BLaER1 treated with 17β-estradiol and CSF1 and Interleukin-3, amounts not matched to agents 10 nM and 100 nM (cell line): ENCODE results near the gene IGFL3.

Experiments
- H3K27ac ChIP-seq, 11 experiments: shearing (Covaris generic); formaldehyde crosslinking; 2 replicates each; pipeline ENCODE4 v1.8.1; 2022
- H3K27me3 ChIP-seq, 11 experiments: shearing (Covaris generic); formaldehyde crosslinking; 2 replicates each; pipeline ENCODE4 v1.8.1; 2022
- H3K36me3 ChIP-seq, 11 experiments: shearing (Covaris generic); formaldehyde crosslinking; 2 replicates each; pipeline ENCODE4 v1.8.1; 2022
- H3K4me1 ChIP-seq, 10 experiments: shearing (Covaris generic); formaldehyde crosslinking; 2 replicates each; pipeline ENCODE4 v1.8.1; 2022
- H3K4me2 ChIP-seq, 11 experiments: shearing (Covaris generic); formaldehyde crosslinking; 2 replicates each; pipeline ENCODE4 v1.8.1; 2022
- H3K4me3 ChIP-seq, 10 experiments: shearing (Covaris generic); formaldehyde crosslinking; 2 replicates each; pipeline ENCODE4 v1.8.1; 2022
- H3K9ac ChIP-seq, 11 experiments: shearing (Covaris generic); formaldehyde crosslinking; 2 replicates each; pipeline ENCODE4 v1.8.1; 2022
- H3K9me3 ChIP-seq, 11 experiments: shearing (Covaris generic); formaldehyde crosslinking; replicated peaks in 1 of 11; 2 replicates each; pipeline ENCODE4 v1.8.1; 2022
- H4K20me1 ChIP-seq, 11 experiments: shearing (Covaris generic); formaldehyde crosslinking; 2 replicates each; pipeline ENCODE4 v1.8.1; 2022
- Cebpa-rat ChIP-seq, 11 experiments: shearing (Covaris generic); IDR thresholded peaks; 2 replicates each; pipeline ENCODE4 v1.8.1; 2022

Gene IGFL3

DNA sequence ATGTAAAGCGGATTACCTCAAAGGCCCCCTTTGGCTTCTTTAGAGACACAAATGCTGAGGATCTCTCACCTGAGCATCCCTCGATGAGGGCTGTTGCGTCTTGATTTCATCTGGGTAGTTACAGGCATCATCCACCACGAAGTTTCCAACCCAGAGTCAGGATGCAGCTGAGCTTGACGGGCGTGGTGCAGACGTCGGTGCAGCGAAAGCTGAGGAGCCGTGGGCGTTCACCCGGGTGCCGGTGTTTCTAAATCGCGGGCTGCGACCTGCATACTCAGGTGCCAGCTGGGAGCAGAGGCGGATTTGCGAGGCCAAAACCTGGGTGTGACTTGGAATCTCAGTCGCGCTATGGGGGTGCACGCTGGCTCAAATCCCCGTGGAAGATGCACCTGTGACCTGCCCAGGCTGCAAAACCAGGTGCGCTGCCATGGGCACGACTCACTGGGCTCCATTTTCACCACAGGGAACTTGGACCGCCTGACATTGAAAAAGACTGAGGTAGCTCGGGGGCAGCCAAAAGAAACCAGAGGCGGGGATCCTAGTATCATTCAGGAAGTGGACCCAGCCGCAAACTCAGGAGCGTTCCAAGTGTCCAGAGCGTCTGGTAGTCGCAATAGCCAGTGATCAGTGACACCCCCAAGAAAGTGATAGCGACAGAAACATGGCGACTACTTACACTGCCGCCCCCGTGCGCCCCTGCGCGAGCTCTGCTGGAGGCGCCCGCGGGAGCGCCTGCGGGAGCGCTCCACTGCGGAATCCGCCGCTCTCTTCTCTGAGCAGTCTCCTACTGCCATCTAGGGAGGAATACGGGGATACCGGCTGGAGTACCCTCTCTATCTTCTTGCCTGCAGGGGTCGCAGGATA lies 47.3 kb downstream of the IGFL3 start:
- peak overlapping the region; percentile 38 to 58 (median 46); a peak in 18 of 20 replicates for H3K4me3 ChIP-seq
- no peak overlapping the region for H3K27ac ChIP-seq
- no peaks in the 10 kb centered on the region for H3K36me3 ChIP-seq
- peaks cover 0 to 5% (median 0%) of the 10 kb centered on the region in 11 experiments; a peak in 5 of 22 replicates for H3K9me3 ChIP-seq
- H3K4me1 ChIP-seq, result peaks cover 7 to 31% (median 13%) of the 10 kb centered on the region in 10 experiments; a peak in 16 of 20 replicates
- peak overlapping the region; percentile 64 to 85 (median 75) for H3K4me2 ChIP-seq
- H4K20me1 ChIP-seq, result peaks cover 0 to 26% (median 0%) of the 10 kb centered on the region in 11 experiments; a peak in 2 of 22 replicates
- H3K27me3 ChIP-seq, result peaks cover 24 to 80% (median 31%) of the 10 kb centered on the region in 11 experiments
- H3K9ac ChIP-seq, result no peak overlapping the region
- no peak for TF ChIP-seq Cebpa-rat (IDR thresholded peaks at IDR 0.05)

DNA sequence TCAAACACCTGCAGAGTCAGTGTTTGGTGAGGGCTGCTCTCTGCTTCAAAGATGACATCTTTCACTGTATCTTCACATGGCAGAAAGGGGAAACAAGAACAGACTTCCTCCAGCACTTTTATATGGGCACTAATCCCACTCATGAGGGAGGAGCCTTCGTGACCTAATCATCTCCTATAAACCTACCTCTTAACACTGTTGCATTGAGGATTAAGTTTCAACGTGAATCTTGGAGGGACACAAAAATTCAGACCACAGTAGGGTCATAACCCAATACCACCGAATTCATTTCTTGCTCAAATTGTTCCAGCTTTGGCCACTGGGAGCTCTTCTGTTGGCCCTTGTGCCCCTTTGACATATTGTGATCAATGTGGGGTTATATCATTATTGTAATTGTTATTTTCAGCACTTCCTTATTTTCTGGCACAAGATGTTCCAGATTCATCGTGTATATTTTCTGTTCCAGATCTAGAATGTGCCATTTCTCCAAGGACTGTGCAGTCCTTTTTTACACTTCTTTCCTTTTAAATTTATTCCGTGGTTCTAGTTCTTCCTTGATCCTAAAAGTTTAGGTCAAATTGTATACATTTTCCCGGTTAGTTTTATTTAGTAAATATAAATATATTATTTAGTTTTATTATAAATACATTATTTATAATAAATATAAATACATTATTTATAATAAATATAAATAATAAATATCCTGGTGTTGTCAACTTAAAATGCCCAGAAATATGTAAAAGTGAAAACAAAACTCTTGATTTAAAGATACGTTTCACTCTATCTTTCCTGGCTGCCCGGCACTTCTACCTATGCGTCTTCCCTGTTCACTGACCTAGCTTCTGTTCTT lies 48.2 kb downstream of the IGFL3 start:
- Histone ChIP-seq H3K4me3 (no peak overlapping the region), H3K27ac (no peak overlapping the region), H3K27me3 (peaks cover 24 to 81% (median 31%) of the 10 kb centered on the region in 11 experiments), H3K9ac (no peak overlapping the region), H3K9me3 (peaks cover 0 to 5% (median 0%) of the 10 kb centered on the region in 11 experiments; a peak in 5 of 22 replicates), H4K20me1 (peaks cover 0 to 21% (median 0%) of the 10 kb centered on the region in 11 experiments; a peak in 2 of 22 replicates), H3K36me3 (no peaks in the 10 kb centered on the region), H3K4me1 (peaks cover 7 to 28% (median 13%) of the 10 kb centered on the region in 10 experiments; a peak in 16 of 20 replicates), H3K4me2 (peak overlapping the region in 2 of 11 experiments; percentile 80 to 84; a peak in 3 of 22 replicates)
- TF ChIP-seq Cebpa-rat (IDR thresholded peaks at IDR 0.05), result no peak

DNA sequence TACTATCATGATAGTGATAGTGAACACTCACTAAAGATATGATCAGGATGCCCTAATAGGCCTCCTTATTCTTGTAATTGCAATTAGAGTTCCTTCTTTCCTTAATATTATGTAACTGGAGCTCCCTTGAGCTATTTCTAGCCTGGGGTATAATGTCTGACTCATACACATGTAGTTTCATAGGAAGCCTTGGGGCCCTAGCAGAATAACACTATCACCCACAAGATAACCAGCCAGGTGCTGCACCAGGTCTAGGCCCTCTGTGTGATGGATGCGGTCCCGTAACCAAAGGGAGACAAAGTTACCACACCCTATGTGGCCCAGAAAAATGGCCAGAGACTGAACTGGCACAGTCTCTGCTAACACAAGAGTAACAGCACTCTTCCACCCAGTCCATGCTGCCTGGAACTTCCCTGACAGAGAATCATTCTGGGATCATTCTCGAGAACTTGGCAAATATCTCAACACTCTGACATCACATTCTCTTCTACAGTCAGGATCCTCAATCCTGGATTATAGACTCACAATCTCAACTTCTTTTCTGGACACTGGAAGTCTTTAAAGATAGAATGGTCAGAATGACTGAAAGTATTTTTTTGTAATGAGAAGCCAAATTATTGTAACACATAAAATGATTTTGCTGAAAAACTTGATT lies 51.1 kb downstream of the IGFL3 start:
- peaks cover 0 to 5% (median 0%) of the 10 kb centered on the region in 11 experiments; a peak in 5 of 22 replicates for H3K9me3 ChIP-seq
- peaks cover 4 to 27% (median 15%) of the 10 kb centered on the region in 10 experiments; a peak in 18 of 20 replicates for H3K4me1 ChIP-seq
- H3K36me3 ChIP-seq, result no peaks in the 10 kb centered on the region
- H3K27me3 ChIP-seq, result peaks cover 24 to 89% (median 31%) of the 10 kb centered on the region in 11 experiments
- peaks cover 0 to 14% (median 0%) of the 10 kb centered on the region in 11 experiments; a peak in 2 of 22 replicates for H4K20me1 ChIP-seq
- peak overlapping the region in 4 of 11 experiments; percentile 17 to 64 (median 42); a peak in 5 of 22 replicates for H3K4me2 ChIP-seq
- no peak for TF ChIP-seq Cebpa-rat (IDR thresholded peaks at IDR 0.05)
- no peak overlapping the region for H3K27ac ChIP-seq
- H3K9ac ChIP-seq, result no peak overlapping the region
- H3K4me3 ChIP-seq, result no peak overlapping the region
